Stimulated activated memory B cell treated with anti-CD40 and anti-IgM and Interleukin-4, amounts not matched to agents 10 μg/mL and 1 μg/mL and 100 μg/mL, for 72 hours (primary cell): ENCODE data around the gene SDF4.
"Not testable (repeated sequence)": the region's sequence is repeated elsewhere in the genome, so short reads cannot be mapped to it uniquely, and the experiment has no call there.

ENCODE experiments used
- ATAC-seq: fragments of 150-1000 bp; cut with Tn5 transposase; 2 replicates; pipeline ENCODE4 v1.10.0; 2021
- H3K27ac Mint-ChIP-seq: one replicate; pipeline ENCODE4 v1.8.0; 2022; ENCODE audit warnings: mild to moderate bottlenecking, mixed read lengths
- H3K27me3 Mint-ChIP-seq: one replicate; pipeline ENCODE4 v1.8.0; 2022; ENCODE audit warnings: mixed read lengths
- H3K36me3 Mint-ChIP-seq: one replicate; pipeline ENCODE4 v1.8.0; 2022; ENCODE audit warnings: mixed read lengths
- H3K4me1 Mint-ChIP-seq: one replicate; pipeline ENCODE4 v1.8.0; 2022; ENCODE audit warnings: mixed read lengths
- H3K4me3 Mint-ChIP-seq: one replicate; pipeline ENCODE4 v1.8.0; 2022; ENCODE audit warnings: mild to moderate bottlenecking, moderate library complexity, mixed read lengths
- H3K9me3 Mint-ChIP-seq: one replicate; pipeline ENCODE4 v1.8.0; 2022; ENCODE audit warnings: mixed read lengths

The SDF4 gene

DNA sequence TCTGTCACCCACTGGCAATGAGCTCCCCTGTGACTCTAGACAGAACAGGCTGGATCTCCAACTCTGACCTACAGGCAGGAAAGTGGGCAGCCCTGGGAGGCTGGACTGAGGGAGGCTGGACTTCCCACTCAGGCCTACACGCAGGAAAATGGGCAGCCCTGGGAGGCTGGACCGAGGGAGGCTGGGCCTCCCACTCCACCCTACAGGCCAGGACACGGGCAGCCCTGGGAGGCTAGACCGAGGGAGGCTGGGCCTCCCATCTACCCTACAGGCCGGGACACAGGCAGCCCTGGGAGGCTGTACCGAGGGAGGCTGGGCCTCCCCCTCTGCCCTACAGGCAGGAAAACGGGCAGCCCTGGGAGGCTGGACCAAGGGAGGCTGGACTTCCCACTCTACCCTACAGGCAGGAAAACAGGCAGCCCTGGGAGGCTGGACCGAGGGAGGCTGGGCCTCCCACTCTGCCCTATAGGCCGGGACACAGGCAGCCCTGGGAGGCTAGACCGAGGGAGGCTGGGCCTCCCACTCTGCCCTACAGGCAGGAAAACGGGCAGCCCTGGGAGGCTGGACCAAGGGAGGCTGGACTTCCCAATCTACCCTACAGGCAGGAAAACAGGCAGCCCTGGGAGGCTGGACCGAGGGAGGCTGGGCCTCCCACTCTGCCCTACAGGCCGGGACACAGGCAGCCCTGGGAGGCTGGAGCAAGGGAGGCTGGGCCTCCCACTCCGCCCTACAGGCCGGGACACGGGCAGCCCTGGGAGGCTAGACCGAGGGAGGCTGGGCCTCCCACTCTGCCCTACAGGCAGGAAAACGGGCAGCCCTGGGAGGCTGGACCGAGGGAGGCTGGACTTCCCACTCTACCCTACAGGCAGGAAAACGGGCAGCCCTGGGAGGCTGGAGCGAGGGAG is 16.5 kb upstream of the SDF4 start:
- not testable (repeated sequence) for H3K27me3 Mint-ChIP-seq, H3K4me3 Mint-ChIP-seq, ATAC-seq, H3K9me3 Mint-ChIP-seq, H3K27ac Mint-ChIP-seq
- Mint-ChIP-seq H3K36me3 (peaks cover 14% of the 10 kb centered on the region), H3K4me1 (peaks cover 26% of the 10 kb centered on the region)

DNA sequence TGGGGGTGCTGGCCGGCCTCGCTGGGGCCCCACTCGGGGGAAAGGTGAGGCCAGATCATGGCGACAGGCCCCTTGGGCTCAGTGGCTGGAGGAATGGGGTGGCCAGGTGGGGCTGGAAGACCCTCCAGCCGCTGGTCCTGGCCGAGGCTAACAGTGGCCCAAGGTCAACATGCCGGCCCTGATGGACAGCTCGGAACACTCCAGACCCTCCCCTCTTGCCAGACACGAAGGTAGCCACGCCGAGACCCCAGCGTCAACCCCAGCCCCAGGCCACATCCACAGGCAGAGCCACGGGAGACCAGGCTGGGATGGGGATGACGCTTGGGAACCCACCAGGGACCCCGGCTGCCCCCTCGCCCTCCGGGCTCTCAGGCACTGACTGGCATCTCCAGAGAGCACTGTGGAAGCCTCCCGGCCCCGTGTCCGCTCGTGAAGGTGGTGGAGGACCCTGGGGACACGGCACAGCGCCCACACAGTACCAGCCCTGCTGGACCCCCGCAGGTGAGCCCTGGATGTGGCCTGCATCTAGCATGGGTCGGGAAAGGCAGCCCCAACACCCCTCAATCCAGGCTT is 15.6 kb upstream of the SDF4 start:
- Mint-ChIP-seq H3K4me1 (peaks cover 19% of the 10 kb centered on the region), H3K27ac (no peak overlapping the region), H3K36me3 (peaks cover 6% of the 10 kb centered on the region), H3K9me3 (no peaks in the 10 kb centered on the region), H3K27me3 (peaks cover 8% of the 10 kb centered on the region), H3K4me3 (no peak overlapping the region)
- ATAC-seq = no peak

DNA sequence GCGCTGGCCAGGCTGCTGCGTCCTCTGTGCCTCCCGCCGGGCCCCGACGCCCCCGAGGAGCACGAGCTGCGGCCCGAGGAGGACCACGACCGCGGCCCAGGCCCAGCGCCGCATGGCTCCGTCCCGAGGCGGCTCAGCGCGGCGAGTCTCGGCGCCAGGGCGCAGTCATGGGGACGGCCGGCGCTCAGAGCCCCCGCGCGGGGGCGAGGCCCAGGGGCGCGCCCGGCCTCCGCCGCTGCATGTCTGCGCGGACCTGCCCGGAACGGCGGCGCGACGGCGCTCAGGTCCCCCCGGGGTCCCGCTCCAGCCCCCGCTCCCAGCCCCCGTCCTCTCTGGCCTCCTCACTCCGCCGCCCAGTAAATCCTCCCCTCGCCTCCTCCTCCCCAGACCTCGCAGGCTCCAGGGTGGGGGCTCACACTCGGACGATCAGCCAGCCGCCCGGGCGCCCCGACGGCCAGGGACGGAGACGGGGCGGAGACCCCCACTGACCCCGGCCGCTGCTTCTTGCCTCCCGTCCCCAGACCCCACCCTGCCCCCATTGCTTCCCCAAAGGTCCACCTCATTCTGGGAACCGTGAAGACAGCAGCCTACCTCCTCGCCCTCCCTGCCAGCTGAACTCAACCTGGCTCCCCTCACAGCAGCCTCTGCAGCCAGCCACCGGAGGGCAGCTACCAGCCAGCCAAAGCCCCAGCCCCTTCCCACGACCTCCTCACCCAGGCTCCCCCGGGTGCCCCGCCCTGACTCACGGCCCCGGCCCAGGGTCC is 15.0 kb upstream of the SDF4 start, which contains the start of gene C1QTNF12:
TSS of gene C1QTNF12 (minus strand) at position 146 of the 764 bp plus-strand sequence. CDS start at position 114, 32 bp downstream.
- no peak within 1 kb of the TSS for H3K27ac Mint-ChIP-seq
- peaks cover 19% of the 10 kb centered on the region for H3K4me1 Mint-ChIP-seq
- ATAC-seq = no peak
- H3K4me3 Mint-ChIP-seq = no peak within 1 kb of the TSS
- no peaks in the 10 kb centered on the region for H3K9me3 Mint-ChIP-seq
- H3K27me3 Mint-ChIP-seq = peaks cover 15% of the 10 kb centered on the region
- no peaks in the 10 kb centered on the region for H3K36me3 Mint-ChIP-seq

DNA sequence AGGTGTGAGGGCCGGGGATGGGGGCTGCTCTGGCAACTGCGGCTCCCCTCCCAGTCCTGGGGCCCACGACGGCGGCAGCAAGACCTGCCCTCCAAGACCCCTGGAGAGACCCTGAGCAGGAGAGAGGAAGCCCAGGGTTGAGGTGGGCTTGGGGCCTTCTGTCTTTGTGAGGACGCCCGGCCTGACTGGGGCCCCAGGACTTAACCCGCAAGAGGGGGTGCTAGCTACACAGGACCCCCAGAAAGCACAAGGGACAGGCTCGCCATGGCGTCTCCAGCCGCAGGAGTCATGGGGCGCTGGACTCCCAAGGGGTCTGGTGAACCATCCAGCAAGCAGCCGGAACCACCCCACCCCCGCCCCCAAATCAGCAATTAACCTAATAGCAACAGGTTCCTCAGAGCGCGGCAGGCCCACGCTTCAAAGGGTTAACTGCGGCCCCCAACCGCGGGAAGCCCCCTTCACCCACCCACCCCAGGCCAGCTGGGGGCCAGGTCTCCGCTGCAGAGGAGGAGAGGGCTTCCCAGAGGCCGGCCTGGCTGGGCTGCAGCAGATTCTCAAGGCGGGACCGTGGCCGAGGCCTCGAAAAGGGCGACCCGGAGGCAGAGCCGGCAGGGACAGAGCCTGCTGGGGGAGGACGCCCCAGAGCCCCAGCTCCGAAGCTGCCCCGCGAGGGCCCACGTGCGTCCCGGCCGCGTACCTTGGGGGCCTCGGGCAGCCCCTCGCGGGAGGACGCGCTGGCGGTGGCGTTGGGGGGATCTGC is 14.2 kb upstream of the SDF4 start:
- H3K27me3 Mint-ChIP-seq = peaks cover 23% of the 10 kb centered on the region
- peaks cover 16% of the 10 kb centered on the region for H3K4me1 Mint-ChIP-seq
- no peaks in the 10 kb centered on the region for H3K9me3 Mint-ChIP-seq
- no peak overlapping the region for H3K4me3 Mint-ChIP-seq
- no peak for ATAC-seq
- H3K27ac Mint-ChIP-seq = no peak overlapping the region
- H3K36me3 Mint-ChIP-seq = no peaks in the 10 kb centered on the region

DNA sequence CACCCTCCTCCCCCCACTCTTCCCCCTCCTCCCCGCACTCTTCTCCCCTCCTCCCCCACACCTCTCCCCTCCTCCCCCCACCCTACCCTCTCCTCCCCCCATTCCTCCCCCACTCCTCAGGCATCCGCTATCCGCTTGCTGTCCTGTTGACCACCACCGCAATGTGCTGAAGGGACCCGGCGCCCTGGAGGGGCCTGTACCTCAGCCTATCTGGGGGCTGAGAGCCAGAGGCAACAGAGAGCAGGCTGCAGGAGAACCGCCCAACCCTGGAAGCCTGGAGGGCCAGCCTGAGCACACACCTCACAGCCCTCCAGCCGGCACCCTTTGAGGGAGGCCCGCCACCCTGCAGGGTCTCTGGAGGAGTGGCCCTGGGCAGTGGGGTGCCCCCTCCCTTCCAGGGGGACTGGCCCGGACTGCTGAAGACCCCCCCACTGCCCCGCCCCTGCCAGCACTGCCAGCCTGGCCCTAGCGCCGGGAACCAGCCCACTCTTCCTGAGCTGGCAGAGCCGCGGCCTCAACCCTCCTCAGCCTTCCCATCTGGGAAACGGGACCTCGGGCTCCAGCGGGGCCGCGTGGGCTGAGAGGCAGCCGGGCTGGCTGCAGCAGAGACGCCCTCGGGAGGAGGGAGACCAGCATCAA is 13.5 kb upstream of the SDF4 start:
- Mint-ChIP-seq H3K27ac (no peak overlapping the region), H3K4me1 (peaks cover 14% of the 10 kb centered on the region), H3K9me3 (no peaks in the 10 kb centered on the region), H3K4me3 (no peak overlapping the region), H3K27me3 (peaks cover 30% of the 10 kb centered on the region), H3K36me3 (no peaks in the 10 kb centered on the region)
- ATAC-seq = no peak

DNA sequence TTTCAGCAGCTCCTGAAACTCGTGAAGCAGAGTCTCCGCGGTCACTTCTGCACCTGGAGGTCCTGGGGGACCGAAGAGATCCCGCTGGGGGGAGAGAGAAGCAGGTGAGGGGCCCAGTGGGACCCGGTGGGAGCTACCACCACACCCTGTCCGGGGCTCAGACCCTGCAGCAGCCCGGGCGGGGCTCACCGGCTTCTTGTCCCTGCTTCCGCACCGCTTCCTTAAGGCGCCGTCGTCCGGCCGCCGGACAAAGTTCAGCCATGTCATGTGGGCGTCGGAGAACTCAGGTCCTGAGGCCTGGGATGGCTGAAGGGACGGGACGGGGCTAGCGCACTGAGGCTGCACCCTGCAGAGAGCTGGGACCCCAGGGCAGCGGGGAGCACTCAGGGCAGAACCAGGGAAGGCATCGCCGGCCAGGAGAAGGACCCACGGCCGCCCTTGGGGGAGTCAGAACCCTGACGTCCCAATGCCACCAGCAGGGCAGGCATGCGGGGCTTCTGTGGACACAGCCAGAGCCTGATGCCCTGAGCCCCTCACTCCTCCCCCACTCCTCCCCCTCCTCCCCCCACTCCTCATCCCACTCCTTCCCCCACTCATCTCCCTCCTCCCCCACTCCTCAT is 12.5 kb upstream of the SDF4 start:
- Mint-ChIP-seq H3K36me3 (no peaks in the 10 kb centered on the region), H3K27ac (no peak overlapping the region), H3K9me3 (no peaks in the 10 kb centered on the region), H3K4me1 (peaks cover 4% of the 10 kb centered on the region), H3K4me3 (no peak overlapping the region), H3K27me3 (peaks cover 37% of the 10 kb centered on the region)
- ATAC-seq = no peak

DNA sequence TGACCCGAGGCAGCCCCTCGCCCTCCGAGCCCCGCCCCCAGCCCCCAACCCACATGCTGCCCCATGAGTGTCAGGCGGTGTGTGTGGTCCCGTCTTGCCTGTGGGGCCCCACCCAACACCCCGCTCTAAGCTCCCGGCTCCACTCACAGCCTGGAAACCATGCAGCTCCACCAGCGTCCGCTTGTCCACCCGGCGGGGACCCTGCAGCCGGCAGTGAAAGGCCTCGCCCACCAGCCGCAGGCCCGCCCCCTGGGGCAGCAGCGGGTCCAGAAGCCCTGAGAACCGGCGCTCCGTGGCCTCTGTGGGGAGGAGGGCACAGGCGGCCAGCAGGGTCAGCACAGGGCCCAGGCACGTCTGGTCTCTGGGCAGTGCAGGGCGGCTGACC is 12.0 kb upstream of the SDF4 start:
- no peak overlapping the region for H3K27ac Mint-ChIP-seq
- H3K4me1 Mint-ChIP-seq = peaks cover 7% of the 10 kb centered on the region
- H3K27me3 Mint-ChIP-seq = peaks cover 37% of the 10 kb centered on the region
- no peaks in the 10 kb centered on the region for H3K36me3 Mint-ChIP-seq
- no peaks in the 10 kb centered on the region for H3K9me3 Mint-ChIP-seq
- no peak for ATAC-seq
- H3K4me3 Mint-ChIP-seq = no peak overlapping the region

DNA sequence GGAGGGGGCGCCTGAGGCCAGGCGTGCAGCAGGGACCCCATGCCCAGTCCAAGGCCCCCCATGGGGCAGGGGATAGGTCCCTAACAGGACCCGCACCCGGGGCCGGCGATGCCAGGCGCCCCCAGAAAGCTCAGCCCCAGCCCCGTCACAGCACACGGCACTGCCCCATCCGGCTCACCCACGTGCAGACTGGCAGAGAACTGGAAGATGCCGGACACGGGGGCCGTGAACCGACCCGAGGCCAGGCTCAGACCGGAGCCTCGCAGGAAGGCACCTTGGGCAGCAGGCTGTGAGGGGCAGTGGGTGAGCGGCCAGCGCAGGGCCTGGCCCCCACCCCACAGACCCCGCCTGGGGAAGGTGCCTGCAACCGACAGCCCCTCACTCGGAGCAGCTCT is 11.5 kb upstream of the SDF4 start:
- Mint-ChIP-seq H3K4me3 (no peak overlapping the region), H3K36me3 (no peaks in the 10 kb centered on the region), H3K27me3 (peaks cover 43% of the 10 kb centered on the region), H3K27ac (no peak overlapping the region), H3K9me3 (no peaks in the 10 kb centered on the region), H3K4me1 (peaks cover 12% of the 10 kb centered on the region)
- no peak for ATAC-seq

DNA sequence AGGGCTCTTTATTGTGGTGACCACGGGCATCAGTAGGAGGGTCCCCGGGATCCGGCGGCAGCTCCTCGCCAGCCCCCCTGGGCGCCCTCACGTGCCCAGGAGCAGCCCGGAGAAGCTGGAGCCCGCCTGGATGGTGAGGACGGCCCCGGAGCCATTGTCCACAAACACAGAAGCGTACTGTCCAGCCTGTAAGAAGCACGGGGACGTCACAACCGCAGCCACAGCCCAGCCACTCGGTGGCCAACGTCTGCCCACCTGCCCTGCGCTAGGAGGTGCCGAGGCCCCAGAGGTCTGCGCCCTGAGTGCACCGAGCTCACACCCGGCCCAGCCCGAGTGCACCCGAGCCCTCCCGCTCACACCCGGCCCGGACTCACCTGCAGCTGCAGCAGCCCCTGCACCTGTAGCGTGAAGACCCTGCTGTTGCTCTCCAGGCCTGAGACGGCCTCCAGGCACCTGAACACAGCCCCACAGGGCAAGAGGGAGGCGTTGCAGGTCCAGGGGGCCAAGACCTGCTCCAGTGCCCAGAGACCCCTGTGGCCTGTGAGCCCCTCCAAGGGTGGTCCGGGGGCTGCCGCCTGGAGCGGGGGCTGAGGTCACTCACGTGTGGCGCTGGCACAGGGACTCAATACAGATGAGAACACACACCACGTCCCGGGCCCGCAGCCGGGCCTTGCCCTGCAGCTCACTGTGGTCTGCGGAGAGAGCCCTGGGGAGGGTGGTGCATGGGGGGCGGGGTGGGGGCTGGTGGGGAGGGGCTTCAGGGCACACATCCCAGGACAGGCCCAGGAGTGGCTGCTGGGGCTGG is 10.9 kb upstream of the SDF4 start:
- Mint-ChIP-seq H3K9me3 (no peaks in the 10 kb centered on the region), H3K36me3 (no peaks in the 10 kb centered on the region), H3K27ac (no peak overlapping the region), H3K4me1 (peaks cover 18% of the 10 kb centered on the region), H3K27me3 (peaks cover 46% of the 10 kb centered on the region), H3K4me3 (no peak overlapping the region)
- ATAC-seq = no peak

DNA sequence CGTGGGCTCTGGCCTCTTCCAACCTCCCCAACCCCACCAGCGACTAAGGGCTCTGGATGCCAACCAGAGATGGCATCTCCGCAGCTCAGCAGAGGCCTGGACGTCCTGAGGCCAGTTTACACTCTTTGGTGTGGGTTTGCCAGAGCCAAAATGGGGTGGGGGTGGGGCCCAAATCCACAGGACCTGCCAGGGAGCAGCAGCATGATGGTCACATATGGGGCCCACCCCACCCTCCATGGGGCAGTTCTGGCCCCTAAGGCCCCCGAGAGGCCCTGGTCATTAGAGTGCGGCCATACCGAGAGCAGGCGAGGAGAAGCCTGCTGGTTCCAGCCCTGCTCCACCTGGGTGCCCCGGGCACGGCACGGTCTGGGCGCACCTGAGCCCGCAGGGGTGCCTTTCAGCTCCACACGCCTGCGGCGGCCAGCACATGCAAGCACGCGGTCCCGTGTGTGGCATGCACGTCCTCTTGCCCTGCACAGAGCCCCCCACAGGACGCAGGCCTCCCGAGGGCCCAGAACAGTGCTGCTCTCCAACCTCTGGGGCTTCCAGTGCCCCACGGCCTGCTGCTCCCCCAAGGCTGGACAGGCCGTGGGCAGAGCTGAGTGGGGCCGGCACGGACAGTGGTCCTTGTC is 9.9 kb upstream of the SDF4 start:
- Mint-ChIP-seq H3K9me3 (no peaks in the 10 kb centered on the region), H3K27me3 (peaks cover 46% of the 10 kb centered on the region), H3K4me1 (peaks cover 27% of the 10 kb centered on the region), H3K36me3 (no peaks in the 10 kb centered on the region), H3K27ac (no peak overlapping the region), H3K4me3 (no peak overlapping the region)
- ATAC-seq = no peak

DNA sequence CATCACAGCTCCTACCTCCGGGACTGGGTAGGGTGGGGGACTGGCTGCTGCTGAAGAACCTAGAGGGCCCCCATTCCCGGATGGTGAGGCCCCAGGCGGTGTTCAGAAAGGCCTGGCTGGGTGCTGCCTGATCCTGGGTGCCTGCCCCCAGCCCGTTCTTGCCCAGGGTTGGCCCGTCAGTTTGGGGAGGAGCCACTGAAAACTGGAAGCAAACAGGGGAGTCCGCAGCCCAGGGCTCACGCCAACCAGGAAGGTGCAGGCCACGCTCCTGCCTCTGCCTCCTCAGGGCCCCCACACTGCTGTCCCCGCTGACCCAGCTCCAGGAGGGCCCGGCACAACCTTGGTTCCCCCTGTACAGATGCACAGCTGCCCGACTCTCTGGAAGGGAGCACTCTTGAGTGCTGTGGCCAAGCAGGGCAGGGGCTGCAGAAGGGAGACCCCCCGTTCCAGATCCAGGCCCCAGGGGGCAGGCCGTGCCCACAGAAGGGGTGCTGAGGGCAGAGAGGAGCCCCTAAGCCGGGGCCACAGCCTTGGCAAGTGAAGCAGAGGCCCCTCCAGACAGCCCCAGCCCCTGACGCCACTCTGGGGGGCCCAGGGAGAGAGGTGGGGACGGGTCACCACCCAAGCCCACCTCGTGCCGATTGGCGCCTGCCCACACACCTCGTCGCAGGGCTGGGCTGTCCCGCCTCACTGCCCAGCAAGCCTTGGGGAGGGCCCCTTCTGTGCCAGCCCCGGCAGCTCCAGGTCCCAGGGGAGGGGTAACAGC is 9.2 kb upstream of the SDF4 start:
- no peak for ATAC-seq
- Mint-ChIP-seq H3K9me3 (no peaks in the 10 kb centered on the region), H3K4me1 (peaks cover 27% of the 10 kb centered on the region), H3K4me3 (no peak overlapping the region), H3K36me3 (no peaks in the 10 kb centered on the region), H3K27ac (no peak overlapping the region), H3K27me3 (peaks cover 46% of the 10 kb centered on the region)

DNA sequence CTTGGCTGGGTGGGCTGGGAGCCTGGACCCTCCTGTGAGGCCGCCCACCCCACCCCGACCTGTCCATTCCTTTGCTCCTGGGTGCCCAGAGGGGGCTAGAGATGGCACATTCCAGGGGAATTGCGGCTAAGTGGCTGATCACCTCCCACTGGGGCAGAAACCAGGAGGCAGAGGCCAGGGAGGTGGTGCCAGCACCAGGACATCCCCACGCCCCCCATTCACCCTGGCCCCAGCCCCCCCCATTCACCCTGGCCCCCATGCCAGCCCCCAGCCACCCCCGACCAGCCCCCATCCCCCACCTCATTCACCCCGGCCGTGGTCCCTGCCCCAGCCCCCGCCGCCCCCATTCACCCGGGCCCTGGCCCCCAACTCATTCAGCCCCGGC is 8.5 kb upstream of the SDF4 start:
- H3K27me3 Mint-ChIP-seq = peaks cover 46% of the 10 kb centered on the region
- no peak overlapping the region for H3K4me3 Mint-ChIP-seq
- ATAC-seq = no peak
- H3K27ac Mint-ChIP-seq = no peak overlapping the region
- H3K9me3 Mint-ChIP-seq = no peaks in the 10 kb centered on the region
- peaks cover 27% of the 10 kb centered on the region for H3K4me1 Mint-ChIP-seq
- no peaks in the 10 kb centered on the region for H3K36me3 Mint-ChIP-seq
